ENCODE results near the gene GABRG3. TPM values are rescaled to one million over a fixed set of nuclear protein-coding genes. Genes with fewer than 3 reads are reported as not detected.

The GABRG3 gene
- total and polyA plus RNA-seq, 2 donors from 2014 or later: not detected

- Histone ChIP-seq H3K27me3 (ENCODE audit: control insufficient read depth, insufficient read depth, low read length) (no peaks in the 10 kb centered on the region), H3K27ac (ENCODE audit: low read depth in 2 of 2, low read length in 2 of 2) (no peak overlapping the region), H3K4me3 (ENCODE audit: low read length in 3 of 3) (no peak overlapping the region), H3K9me3 (ENCODE audit: control insufficient read depth in 2 of 3, insufficient read depth in 1 of 3, low read length in 3 of 3) (no peaks in the 10 kb centered on the region), H3K9ac (ENCODE audit: low read length in 3 of 3) (no peak overlapping the region), H3K36me3 (ENCODE audit: control insufficient read depth in 2 of 3, insufficient read depth in 3 of 3, low read length in 3 of 3) (no peaks in the 10 kb centered on the region), H3K4me1 (ENCODE audit: control insufficient read depth in 2 of 3, insufficient read depth in 2 of 3, low read depth in 1 of 3, low read length in 3 of 3) (no peaks in the 10 kb centered on the region)
- no peak for TF ChIP-seq CTCF (IDR thresholded peaks at IDR 0.05; ENCODE audit: borderline replicate concordance, extremely low read depth, insufficient read depth)
- FAIRE-seq (no peak), DNase-seq (no peak)
- intact Hi-C loops (cut with DNase I): no loop called here
Measured at GRCh38 chr15:27201425-27201824, 230.4 kb downstream of the GABRG3 start.

DNA sequence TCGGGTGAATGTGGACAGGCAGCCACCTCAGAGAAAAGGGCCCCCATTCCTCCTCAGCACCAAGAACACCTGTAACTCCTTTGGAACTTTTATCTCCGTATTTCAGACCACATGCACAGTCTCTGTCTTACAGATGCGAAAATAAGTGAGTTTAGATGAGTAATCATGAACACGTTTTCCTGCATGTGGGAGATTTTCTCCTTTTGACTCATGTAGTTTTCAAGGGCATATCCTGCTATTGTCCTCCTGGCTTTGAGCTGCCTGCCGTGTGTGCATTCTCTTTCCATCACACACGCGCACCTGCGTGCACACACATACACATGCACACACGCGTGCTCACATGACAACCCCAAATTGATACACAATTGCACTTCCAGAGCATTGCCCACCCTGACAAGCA lies 239.2 kb downstream of the GABRG3 start:
- intact Hi-C loops (cut with DNase I): no loop called here
- H3K4me1 ChIP-seq (ENCODE audit: control insufficient read depth in 2 of 3, insufficient read depth in 2 of 3, low read depth in 1 of 3, low read length in 3 of 3): no peaks in the 10 kb centered on the region
- H3K27me3 ChIP-seq (ENCODE audit: control insufficient read depth, insufficient read depth, low read length): no peaks in the 10 kb centered on the region
- no peak overlapping the region for H3K4me3 ChIP-seq (ENCODE audit: low read length in 3 of 3)
- H3K9ac ChIP-seq (ENCODE audit: low read length in 3 of 3): no peak overlapping the region
- DNase-seq (no peak), FAIRE-seq (no peak)
- H3K27ac ChIP-seq (ENCODE audit: low read depth in 2 of 2, low read length in 2 of 2): no peak overlapping the region
- H3K36me3 ChIP-seq (ENCODE audit: control insufficient read depth in 2 of 3, insufficient read depth in 3 of 3, low read length in 3 of 3): no peaks in the 10 kb centered on the region
- no peak for TF ChIP-seq CTCF (IDR thresholded peaks at IDR 0.05; ENCODE audit: borderline replicate concordance, extremely low read depth, insufficient read depth)
- no peaks in the 10 kb centered on the region for H3K9me3 ChIP-seq (ENCODE audit: control insufficient read depth in 2 of 3, insufficient read depth in 1 of 3, low read length in 3 of 3)

DNA sequence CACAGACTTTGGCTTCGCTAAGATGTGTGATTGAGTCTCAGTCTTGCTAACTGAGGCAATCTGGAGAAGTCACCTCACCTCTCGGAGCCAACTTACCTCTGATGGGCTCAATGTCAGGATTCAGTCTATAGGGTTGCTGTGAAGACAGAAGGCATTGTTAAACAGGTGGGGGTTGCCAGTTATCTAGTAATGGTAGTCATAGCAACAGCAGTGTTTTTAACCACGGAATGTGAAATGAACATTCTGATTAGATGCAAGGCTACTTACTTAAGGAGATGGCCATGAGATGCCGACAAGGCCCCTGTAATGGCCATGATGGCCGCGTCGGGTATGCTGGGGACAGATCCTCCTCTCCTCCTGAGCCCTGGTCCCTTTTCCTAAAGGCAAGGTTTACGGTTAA lies 243.1 kb downstream of the GABRG3 start:
- no peak for TF ChIP-seq CTCF (IDR thresholded peaks at IDR 0.05; ENCODE audit: borderline replicate concordance, extremely low read depth, insufficient read depth)
- Histone ChIP-seq H3K27ac (ENCODE audit: low read depth in 2 of 2, low read length in 2 of 2) (no peak overlapping the region), H3K9me3 (ENCODE audit: control insufficient read depth in 2 of 3, insufficient read depth in 1 of 3, low read length in 3 of 3) (no peaks in the 10 kb centered on the region), H3K27me3 (ENCODE audit: control insufficient read depth, insufficient read depth, low read length) (no peaks in the 10 kb centered on the region), H3K36me3 (ENCODE audit: control insufficient read depth in 2 of 3, insufficient read depth in 3 of 3, low read length in 3 of 3) (no peaks in the 10 kb centered on the region), H3K9ac (ENCODE audit: low read length in 3 of 3) (no peak overlapping the region), H3K4me3 (ENCODE audit: low read length in 3 of 3) (no peak overlapping the region), H3K4me1 (ENCODE audit: control insufficient read depth in 2 of 3, insufficient read depth in 2 of 3, low read depth in 1 of 3, low read length in 3 of 3) (no peaks in the 10 kb centered on the region)
- DNase-seq (no peak), FAIRE-seq (no peak)
- intact Hi-C loops (cut with DNase I): no loop called here

DNA sequence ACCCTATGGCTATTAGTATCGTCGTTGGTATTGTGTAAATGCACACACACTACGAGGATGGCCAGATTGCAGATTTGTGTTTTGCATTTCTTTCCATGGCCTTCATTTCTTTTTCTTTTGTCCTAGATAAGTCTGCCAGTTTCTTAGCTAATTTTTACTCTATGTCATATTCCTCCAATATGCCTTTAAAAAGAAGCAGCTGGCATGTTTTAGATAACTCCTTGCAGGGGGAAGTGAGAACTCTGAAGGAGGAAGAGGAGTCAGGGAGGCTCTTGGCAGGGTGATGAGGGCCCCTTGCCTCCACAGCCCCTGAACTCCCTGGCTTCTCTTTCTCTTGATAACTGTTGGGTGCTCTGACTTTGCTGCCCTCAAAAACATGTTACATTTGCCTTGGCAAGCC lies 244.0 kb downstream of the GABRG3 start:
- no peak for TF ChIP-seq CTCF (IDR thresholded peaks at IDR 0.05; ENCODE audit: borderline replicate concordance, extremely low read depth, insufficient read depth)
- Histone ChIP-seq H3K36me3 (ENCODE audit: control insufficient read depth in 2 of 3, insufficient read depth in 3 of 3, low read length in 3 of 3) (no peaks in the 10 kb centered on the region), H3K9me3 (ENCODE audit: control insufficient read depth in 2 of 3, insufficient read depth in 1 of 3, low read length in 3 of 3) (no peaks in the 10 kb centered on the region), H3K27ac (ENCODE audit: low read depth in 2 of 2, low read length in 2 of 2) (no peak overlapping the region), H3K4me3 (ENCODE audit: low read length in 3 of 3) (no peak overlapping the region), H3K27me3 (ENCODE audit: control insufficient read depth, insufficient read depth, low read length) (no peaks in the 10 kb centered on the region), H3K4me1 (ENCODE audit: control insufficient read depth in 2 of 3, insufficient read depth in 2 of 3, low read depth in 1 of 3, low read length in 3 of 3) (no peaks in the 10 kb centered on the region), H3K9ac (ENCODE audit: low read length in 3 of 3) (no peak overlapping the region)
- intact Hi-C loops (cut with DNase I): no loop called here
- DNase-seq (no peak), FAIRE-seq (no peak)
